Measurements from ENCODE around the gene ZDHHC7. TPM values are rescaled to one million over a fixed set of nuclear protein-coding genes. Genes with fewer than 3 reads are reported as not detected.
A peak's percentile ranks its signal among the peaks of the same experiment; 100 is the strongest.

Gene ZDHHC7
- total and polyA plus RNA-seq, 9 of the 15 experiments (the other 6 are each of a cell fraction or from before 2014, with no cell fraction given): 1.7 to 49.7 (median 37.4) TPM

- TF ChIP-seq AFF4 (CRISPR knock-in tag; IDR thresholded peaks at IDR 0.05) (0 out of 2 replicates have a peak, but pooled peaks have one; percentile 52), MYBL2 (IDR thresholded peaks at IDR 0.05; ENCODE audit: low read depth) (no peak), MYBL2 (CRISPR knock-in tag; IDR thresholded peaks at IDR 0.05; ENCODE audit: borderline replicate concordance) (no peak), NCOA6 (IDR thresholded peaks at IDR 0.05) (no peak), ATF4 (CRISPR knock-in tag; IDR thresholded peaks at IDR 0.05) (no peak), PRDM10 (IDR thresholded peaks at IDR 0.05; ENCODE audit: partially characterized antibody) (no peak), TBP (optimal IDR thresholded peaks at IDR 0.05; ENCODE audit: low read depth, low read length) (no peak), NELFE (IDR thresholded peaks at IDR 0.05; ENCODE audit: insufficient read depth, insufficient read length) (no peak), RBBP5 (IDR thresholded peaks at IDR 0.05; ENCODE audit: borderline replicate concordance, insufficient read depth, low read length, poor library complexity, severe bottlenecking) (no peak), NCOA4 (IDR thresholded peaks at IDR 0.05; ENCODE audit: partially characterized antibody) (no peak), CAMTA2 (CRISPR knock-in tag; conservative IDR thresholded peaks at IDR 0.05) (no peak), ETS1 (conservative IDR thresholded peaks at IDR 0.05; ENCODE audit: control insufficient read depth, low read depth, low read length) (no peak), USF1 (CRISPR knock-in tag; IDR thresholded peaks at IDR 0.05) (no peak), RBM17 (IDR thresholded peaks at IDR 0.05; ENCODE audit: borderline replicate concordance, low read depth, low read length) (no peak), BCL6 (CRISPR knock-in tag; IDR thresholded peaks at IDR 0.05) (no peak), POLR2A (conservative IDR thresholded peaks at IDR 0.05) (no peak; the same call in none of the 2 replicates), FOXJ2 (tag; IDR thresholded peaks at IDR 0.05) (no peak), EGR1 (conservative IDR thresholded peaks at IDR 0.05) (no peak), ZNF263 (CRISPR knock-in tag; IDR thresholded peaks at IDR 0.05; ENCODE audit: borderline replicate concordance) (no peak)
Observed at GRCh38 chr16:85051067-85051581, 39.8 kb upstream of the ZDHHC7 start (continued).

All from K562 (cell line).